HG02943 (cell line): ENCODE data around the gene SHQ1.

Experiments
- ATAC-seq: cut with Tn5 transposase; IDR thresholded peaks from one replicate; pipeline ENCODE4 v1.9.1; 2021; ENCODE audit warnings: mild to moderate bottlenecking, low read depth, moderate library complexity; ENCODE audit not compliant: unreplicated experiment

The SHQ1 gene

GRCh38 chr3:72847751-72848702 is at the start of gene SHQ1:
TSS of gene SHQ1 (minus strand) at chr3:72848445. CDS start at chr3:72848340, 105 bp downstream.
- ATAC-seq: peak; percentile 96

GRCh38 chr3:72897758-72898007 is 49.4 kb upstream of the SHQ1 start:
- no peak for ATAC-seq

DNA sequence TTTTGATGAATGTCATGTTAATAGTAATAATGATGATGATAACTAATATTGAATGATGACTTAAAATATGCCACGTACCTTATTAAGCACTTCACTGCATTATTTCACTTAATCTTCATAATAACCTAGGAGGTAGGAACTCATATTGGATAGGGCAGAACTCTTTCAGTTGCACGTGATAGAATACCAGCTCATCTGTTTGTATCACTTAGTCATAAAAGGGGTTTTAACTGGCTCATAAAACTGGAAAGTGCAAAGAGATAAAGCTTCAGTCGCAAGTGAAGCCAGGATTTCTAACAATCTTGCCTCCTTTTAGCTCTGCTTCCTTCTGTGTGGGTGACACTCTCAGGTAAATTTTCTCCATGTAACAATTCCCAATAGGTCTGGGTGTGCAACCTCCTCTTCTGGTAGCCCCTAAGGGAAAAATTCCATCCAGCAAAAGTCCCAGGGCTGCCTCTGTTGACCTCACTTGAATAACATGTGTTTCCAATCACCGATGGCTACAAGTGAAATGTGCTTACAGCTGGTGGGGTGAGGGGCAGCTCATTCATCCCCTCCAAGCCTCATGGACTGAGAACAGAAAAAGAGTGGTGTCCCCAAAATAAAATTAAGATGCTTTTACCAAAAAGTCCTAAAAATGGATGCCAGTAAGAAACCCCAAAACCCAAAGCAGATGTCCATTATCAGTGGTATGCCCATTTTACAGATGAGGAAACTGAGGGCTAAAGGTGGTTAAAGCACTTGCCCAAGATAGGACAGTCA is 48.9 kb upstream of the SHQ1 start:
- no peak for ATAC-seq

DNA sequence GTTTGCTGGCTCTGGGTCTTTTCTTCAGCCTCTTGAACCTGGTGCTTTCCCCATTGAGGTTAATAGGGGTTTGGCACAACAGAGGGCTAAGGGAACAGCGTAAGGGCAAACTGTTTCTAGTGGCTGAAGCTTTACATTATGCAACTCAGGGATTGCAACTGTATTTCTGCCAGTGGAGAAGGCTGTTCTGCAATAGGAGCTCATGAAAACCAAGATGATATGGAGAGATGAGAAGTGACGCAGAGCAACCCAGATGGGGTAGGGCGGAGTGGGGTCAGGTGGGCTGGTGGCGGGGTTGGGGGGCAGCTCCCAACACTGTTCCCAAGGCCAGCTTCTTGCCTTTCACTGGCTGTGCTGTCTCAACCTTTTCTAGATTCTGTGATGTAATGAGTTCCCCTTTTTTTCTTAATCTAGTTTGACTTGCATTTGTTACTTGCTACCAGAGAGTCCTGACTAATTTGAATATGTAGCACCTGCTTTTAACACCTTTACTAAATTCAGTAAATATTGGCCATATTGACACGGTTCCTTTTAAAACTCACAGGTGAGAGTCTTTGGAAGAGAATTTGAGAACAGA is 46.8 kb upstream of the SHQ1 start:
- no peak for ATAC-seq

DNA sequence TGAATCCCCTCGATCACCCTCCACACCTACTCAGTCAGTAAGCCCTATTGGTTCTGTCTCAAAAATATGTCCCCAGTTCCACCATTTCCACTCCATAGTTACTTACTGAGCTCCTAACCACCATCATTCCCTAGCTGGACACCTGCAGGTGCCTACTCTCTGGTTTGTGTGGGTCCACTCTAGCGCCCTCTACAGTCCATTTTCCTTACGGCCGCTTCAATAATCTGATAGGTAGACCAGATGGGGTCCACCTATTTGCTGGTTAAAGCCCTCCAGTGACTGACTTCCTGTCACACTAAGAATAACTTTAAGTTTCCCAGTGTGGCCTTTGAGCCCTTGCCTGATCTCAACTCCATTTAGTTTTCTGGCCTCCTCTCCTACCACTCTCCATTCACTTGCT is 44.6 kb upstream of the SHQ1 start:
- no peak for ATAC-seq

- no peak for ATAC-seq
Observed at GRCh38 chr3:72892081-72892775, 44.0 kb upstream of the SHQ1 start.

GRCh38 chr3:72891053-72891855 is 43.0 kb upstream of the SHQ1 start:
- ATAC-seq: no peak

DNA sequence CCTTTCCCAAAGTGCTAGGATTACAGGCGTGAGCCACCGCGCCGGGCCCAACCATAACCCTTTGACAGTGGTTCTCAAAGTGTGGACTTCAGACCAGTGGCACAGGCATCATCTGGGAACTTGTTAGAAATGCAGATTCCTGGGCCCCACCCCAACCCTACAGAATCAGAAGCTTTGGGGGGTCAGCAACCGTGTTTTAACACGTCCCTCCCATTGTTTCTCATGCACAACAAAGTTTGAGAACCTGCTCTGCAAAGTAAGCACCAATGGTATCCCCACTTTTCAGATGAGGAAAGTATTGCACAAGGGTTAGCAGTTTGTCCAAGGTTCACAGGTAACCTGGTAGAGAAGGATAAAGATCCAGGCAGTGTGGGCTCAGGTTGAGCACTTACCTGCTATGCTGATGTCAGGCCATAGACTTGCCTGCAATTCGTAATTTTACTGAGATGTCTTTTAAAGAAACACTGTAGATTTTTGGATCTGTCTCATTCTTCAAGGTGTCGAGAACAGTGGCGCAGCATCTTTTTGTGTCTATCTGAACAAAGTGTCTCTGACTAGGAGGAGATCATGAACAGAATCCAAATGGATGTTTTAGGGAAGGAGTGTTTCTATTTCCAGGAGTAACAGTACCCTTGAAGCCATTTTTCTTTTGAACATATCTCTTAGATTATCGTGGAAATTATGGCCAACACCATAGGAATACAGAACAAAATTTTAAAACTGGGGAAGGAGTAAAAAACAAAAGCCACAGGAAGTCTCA is 42.1 kb upstream of the SHQ1 start:
- no peak for ATAC-seq

DNA sequence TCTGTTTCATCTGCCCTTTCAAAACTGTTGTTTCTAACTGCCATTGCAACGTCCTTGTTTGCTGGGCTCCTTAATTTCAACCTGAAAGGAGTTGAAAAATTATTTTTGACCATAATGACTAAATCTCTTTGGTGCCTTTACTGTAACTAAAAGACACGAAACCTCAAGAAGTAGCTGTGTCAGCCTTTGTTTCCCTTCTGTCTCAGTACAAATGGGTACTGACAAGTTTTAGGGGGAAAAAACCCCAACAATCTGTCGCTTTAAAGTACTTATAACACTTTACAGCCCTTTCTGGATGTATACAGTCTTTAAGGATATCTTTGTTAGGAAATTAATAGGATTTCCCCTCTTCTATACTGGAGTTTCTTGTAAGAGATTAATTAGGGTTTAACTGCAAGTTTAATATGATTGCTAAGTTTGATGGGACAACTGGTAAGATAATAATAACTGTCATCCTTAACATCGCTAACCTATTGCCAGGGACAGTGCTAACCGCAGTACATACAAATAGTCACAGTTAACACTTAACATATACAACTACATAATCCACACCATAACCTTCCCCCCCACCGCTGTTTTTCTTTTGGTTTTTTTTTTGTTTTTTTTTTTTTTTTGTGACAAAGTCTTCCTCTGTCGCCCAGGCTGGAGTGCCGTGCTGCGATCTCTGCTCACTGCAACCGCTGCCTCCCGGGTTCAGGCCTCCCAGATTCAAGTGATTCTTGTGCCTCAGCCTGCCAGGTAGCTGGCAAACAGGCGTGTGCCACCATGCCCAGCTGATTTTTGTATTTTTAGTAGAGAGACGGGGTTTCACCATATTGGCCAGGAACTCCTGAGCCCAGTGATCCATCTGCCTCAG is 41.3 kb upstream of the SHQ1 start:
- no peak for ATAC-seq

- ATAC-seq: no peak
Observed at GRCh38 chr3:72888546-72889309, 40.5 kb upstream of the SHQ1 start.

GRCh38 chr3:72887705-72888545 is 39.7 kb upstream of the SHQ1 start, which contains the start of gene GXYLT2:
TSS of gene GXYLT2 (plus strand) at chr3:72888046. CDS start at chr3:72888234, 188 bp downstream.
- no peak for ATAC-seq

DNA sequence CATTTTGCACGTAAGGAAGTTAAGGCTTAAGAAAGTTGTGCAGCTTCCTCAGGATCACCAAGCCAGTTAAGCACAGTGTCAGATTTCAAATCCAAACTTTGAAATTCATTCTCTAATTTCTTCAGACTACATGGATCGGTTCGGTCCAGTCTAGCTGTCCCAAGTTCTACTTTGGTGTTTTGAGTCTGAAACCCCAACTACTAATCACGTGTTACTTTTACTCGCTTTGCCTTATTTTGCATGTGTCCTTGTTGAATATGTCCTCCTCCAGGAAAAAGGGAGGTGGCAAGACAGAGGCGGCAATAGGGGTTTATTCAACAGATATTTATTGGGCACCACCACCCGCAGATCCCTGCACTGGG is 39.1 kb upstream of the SHQ1 start:
- ATAC-seq: no peak

GRCh38 chr3:72872183-72872582 is 23.9 kb upstream of the SHQ1 start:
- no peak for ATAC-seq

- no peak for ATAC-seq
Observed at GRCh38 chr3:72862314-72863090, 14.3 kb upstream of the SHQ1 start.

GRCh38 chr3:72860846-72861245 is 12.6 kb upstream of the SHQ1 start:
- ATAC-seq: no peak

DNA sequence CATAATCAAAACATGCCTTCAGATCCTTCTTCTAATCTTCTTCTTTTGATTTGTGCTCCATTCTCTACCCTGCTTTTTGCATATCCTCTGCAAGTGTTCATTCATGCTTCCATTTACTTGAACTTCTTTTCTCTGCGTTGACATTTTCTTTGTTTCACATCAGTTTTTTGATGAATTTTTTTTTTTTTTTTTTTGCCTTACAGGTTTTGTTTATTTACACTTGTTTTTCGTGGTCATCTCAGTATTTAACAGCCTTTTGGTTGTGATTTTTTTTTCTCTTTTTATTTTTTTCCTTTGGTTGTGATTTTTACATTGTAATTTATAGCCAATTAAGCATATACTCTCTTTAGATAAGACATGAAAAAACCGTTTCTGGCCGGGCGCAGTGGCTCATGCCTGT is 11.8 kb upstream of the SHQ1 start:
- ATAC-seq: no peak
